Naive thymus-derived CD4-positive, alpha-beta T cell (primary cell): Measurements from ENCODE around the gene POLDIP3. TPM values are rescaled to one million over a fixed set of nuclear protein-coding genes. Genes with fewer than 3 reads are reported as not detected.

Experiments used
- ATAC-seq: fragments of 150-1000 bp; cut with Tn5 transposase; 2 replicates; pipeline ENCODE4 v1.10.0; 2021; ENCODE audit warnings: mild to moderate bottlenecking, moderate library complexity
- CTCF ChIA-PET: fragments of 350-600 bp; sonication (Branson Sonifier 250); formaldehyde crosslinking; loops from one replicate; lab custom pipeline; 2021; ENCODE audit warnings: antibody characterized with exemption; lab: Charles Lee
- POLR2A ChIA-PET: fragments of 350-600 bp; sonication (Branson Sonifier 250); formaldehyde crosslinking; loops from one replicate; lab custom pipeline; 2021; ENCODE audit warnings: antibody characterized with exemption, inconsistent platforms; lab: Charles Lee
- DNase-seq, 9 donors: peaks; one replicate each; pipeline versions ENCODE4 v3.0.0 to v3.0.0-alpha.2; 2020 to 2022; ENCODE audit warnings: mixed read lengths in 1 of 9
- H3K27ac ChIP-seq: one replicate; pipeline ENCODE4 v1.7.0; 2013; ENCODE audit warnings: mild to moderate bottlenecking, low read depth, low read length, moderate library complexity
- H3K27me3 ChIP-seq, 2 donors: one replicate each; pipeline ENCODE4 v1.7.0; 2013; ENCODE audit warnings: low read length in 2 of 2, mild to moderate bottlenecking in 2 of 2, moderate library complexity in 2 of 2; ENCODE audit not compliant: control insufficient read depth in 2 of 2, insufficient read depth in 2 of 2
- H3K36me3 ChIP-seq, 3 experiments: 1 replicate in 2 of 3; 2 replicates in 1 of 3; pipeline ENCODE4 v1.7.0; 2013; ENCODE audit warnings: low read length in 3 of 3, mild to moderate bottlenecking in 3 of 3, moderate library complexity in 1 of 3; ENCODE audit not compliant: insufficient read depth in 3 of 3, control insufficient read depth in 2 of 3
- H3K4me1 ChIP-seq, 2 donors: one replicate each; pipeline ENCODE4 v1.7.0; 2013; ENCODE audit warnings: low read length in 2 of 2, mild to moderate bottlenecking in 2 of 2, moderate library complexity in 1 of 2; ENCODE audit not compliant: control insufficient read depth in 2 of 2, insufficient read depth in 2 of 2
- H3K4me3 ChIP-seq: 2 replicates; pipeline ENCODE4 v1.7.0; 2013; ENCODE audit warnings: mild to moderate bottlenecking, low read length
- H3K9me3 ChIP-seq, 3 experiments: 1 replicate in 2 of 3; 2 replicates in 1 of 3; pipeline ENCODE4 v1.7.0; 2013; ENCODE audit warnings: low read length in 3 of 3; ENCODE audit not compliant: control insufficient read depth in 2 of 3
- H3K27ac Mint-ChIP-seq, 9 donors: one replicate each; pipeline ENCODE4 v1.8.0; 2020 to 2022; ENCODE audit warnings: mixed read lengths in 9 of 9, mild to moderate bottlenecking in 8 of 9, moderate library complexity in 5 of 9, inconsistent platforms in 2 of 9
- H3K27me3 Mint-ChIP-seq, 5 donors: one replicate each; pipeline ENCODE4 v1.8.0; 2021 to 2022; ENCODE audit warnings: mixed read lengths in 5 of 5, mild to moderate bottlenecking in 1 of 5
- H3K36me3 Mint-ChIP-seq, 5 donors: one replicate each; pipeline ENCODE4 v1.8.0; 2020 to 2022; ENCODE audit warnings: mixed read lengths in 5 of 5, mild to moderate bottlenecking in 3 of 5, inconsistent platforms in 1 of 5
- H3K4me1 Mint-ChIP-seq, 7 donors: one replicate each; pipeline ENCODE4 v1.8.0; 2020 to 2022; ENCODE audit warnings: mixed read lengths in 7 of 7, mild to moderate bottlenecking in 3 of 7, inconsistent platforms in 1 of 7
- H3K4me3 Mint-ChIP-seq, 10 donors: one replicate each; pipeline ENCODE4 v1.8.0; 2020 to 2022; ENCODE audit warnings: mild to moderate bottlenecking in 10 of 10, mixed read lengths in 10 of 10, moderate library complexity in 6 of 10, inconsistent platforms in 2 of 10
- H3K9me3 Mint-ChIP-seq, 11 donors: one replicate each; pipeline ENCODE4 v1.8.0; 2020 to 2022; ENCODE audit warnings: mixed read lengths in 11 of 11, mild to moderate bottlenecking in 4 of 11, inconsistent platforms in 1 of 11, moderate library complexity in 1 of 11
- intact Hi-C, 2 donors: fragments of 100-400 bp; cut with micrococcal nuclease; formaldehyde crosslinking; loops; one replicate each; pipeline ENCODE4 v1.15.1; 2023
- polyA plus RNA-seq, 2 donors: library from polyadenylated mRNA; unstranded; fragments of 300-500 nt; fragmentation: Illumina TruSeq; gene quantifications; one replicate each; pipeline ENCODE4 v1.2.3, GENCODE V29; 2021
- total RNA-seq, 6 experiments: library from RNA in 5 of 6; stranded (reverse) in 5 of 6; gene quantifications; 1 replicate in 5 of 6; 2 replicates in 1 of 6; pipeline ENCODE4 v1.2.3 and lab custom pipeline; 2021 to 2026

The POLDIP3 gene
- total and polyA plus RNA-seq, 7 experiments from 2014 or later, result 60.7 to 109 (median 75.2) TPM

GRCh38 chr22:42646569-42647525 lies 32.2 kb upstream of the POLDIP3 start:
- DNase-seq (peak in 1 of 9 donors; percentile 5), ATAC-seq (no peak)
- ChIA-PET CTCF (interaction anchor here (1.0 kb wide), 2 partner anchors 15 to 26 kb away, joined by 3 read pairs; no protein-coding TSS in a partner anchor), POLR2A (interaction anchor here (0.5 to 3.5 kb wide), 5 partner anchors 8 to 1390 kb away, joined by 3 to 19 read pairs (median 4); partner anchors contain the start of gene POLDIP3)
- H3K27me3 ChIP-seq, result no peaks in the 10 kb centered on the region
- Mint-ChIP-seq H3K4me1 (peaks cover 12 to 45% (median 34%) of the 10 kb centered on the region in 7 donors), H3K27ac (peak overlapping the region in 6 of 9 donors; percentile 8 to 99 (median 56)), H3K27me3 (no peaks in the 10 kb centered on the region), H3K9me3 (peaks cover 0 to 4% (median 0%) of the 10 kb centered on the region in 11 donors), H3K4me3 (peak overlapping the region in 8 of 10 donors; percentile 7 to 100 (median 97)), H3K36me3 (peaks cover 0 to 1% (median 0%) of the 10 kb centered on the region in 5 donors)
- H3K4me3 ChIP-seq, result no peak overlapping the region
- no peaks in the 10 kb centered on the region for H3K9me3 ChIP-seq
- peaks cover 0 to 4% (median 0%) of the 10 kb centered on the region in 3 experiments for H3K36me3 ChIP-seq
- H3K4me1 ChIP-seq, result peaks cover 11 to 16% of the 10 kb centered on the region in 2 donors
- H3K27ac ChIP-seq, result no peak overlapping the region
- intact Hi-C loops, result no loop called here

- H3K4me1 ChIP-seq, result peaks cover 11 to 16% of the 10 kb centered on the region in 2 donors
- H3K9me3 ChIP-seq, result no peaks in the 10 kb centered on the region
- H3K27me3 ChIP-seq, result no peaks in the 10 kb centered on the region
- Mint-ChIP-seq H3K9me3 (peaks cover 0 to 4% (median 0%) of the 10 kb centered on the region in 11 donors), H3K4me1 (peaks cover 12 to 45% (median 34%) of the 10 kb centered on the region in 7 donors), H3K36me3 (peaks cover 0 to 1% (median 0%) of the 10 kb centered on the region in 5 donors), H3K4me3 (peak overlapping the region in 2 of 10 donors; percentile 16 to 39), H3K27me3 (no peaks in the 10 kb centered on the region), H3K27ac (no peak overlapping the region)
- POLR2A ChIA-PET, result interaction anchor here (1.0 kb wide), 1 partner anchor 31 kb away, joined by 3 read pairs; the partner anchor contains the start of gene POLDIP3
- ATAC-seq, result no peak
- DNase-seq, result no peak
- no peak overlapping the region for H3K4me3 ChIP-seq
- H3K36me3 ChIP-seq, result peaks cover 0 to 4% (median 0%) of the 10 kb centered on the region in 3 experiments
- intact Hi-C loops, result no loop called here
- no peak overlapping the region for H3K27ac ChIP-seq
- CTCF ChIA-PET, result interaction anchor here (1.0 kb wide), 1 partner anchor 25 kb away, joined by 3 read pairs; no protein-coding TSS in a partner anchor
Measured at GRCh38 chr22:42645938-42646568, 31.4 kb upstream of the POLDIP3 start.

GRCh38 chr22:42645341-42645937 lies 30.8 kb upstream of the POLDIP3 start:
- no peak overlapping the region for H3K27ac ChIP-seq
- no peak for DNase-seq
- H3K9me3 ChIP-seq, result no peaks in the 10 kb centered on the region
- Mint-ChIP-seq H3K4me3 (peak overlapping the region in 4 of 10 donors; percentile 16 to 41 (median 27)), H3K27ac (peak overlapping the region in 1 of 9 donors; percentile 33), H3K9me3 (peaks cover 0 to 4% (median 0%) of the 10 kb centered on the region in 11 donors), H3K36me3 (peaks cover 0 to 1% (median 0%) of the 10 kb centered on the region in 5 donors), H3K27me3 (no peaks in the 10 kb centered on the region), H3K4me1 (peaks cover 12 to 45% (median 34%) of the 10 kb centered on the region in 7 donors)
- peaks cover 11 to 16% of the 10 kb centered on the region in 2 donors for H3K4me1 ChIP-seq
- CTCF ChIA-PET, result no interaction called here
- ATAC-seq, result no peak
- no peak overlapping the region for H3K4me3 ChIP-seq
- POLR2A ChIA-PET, result no interaction called here
- H3K27me3 ChIP-seq, result no peaks in the 10 kb centered on the region
- intact Hi-C loops, result no loop called here
- peaks cover 0 to 4% (median 0%) of the 10 kb centered on the region in 3 experiments for H3K36me3 ChIP-seq

GRCh38 chr22:42644422-42645340 lies 30.0 kb upstream of the POLDIP3 start:
- ChIA-PET POLR2A (no interaction called here), CTCF (no interaction called here)
- Mint-ChIP-seq H3K27ac (peak overlapping the region in 3 of 9 donors; percentile 16 to 54 (median 29)), H3K9me3 (peaks cover 0 to 4% (median 0%) of the 10 kb centered on the region in 11 donors), H3K36me3 (peaks cover 0 to 1% (median 0%) of the 10 kb centered on the region in 5 donors), H3K27me3 (no peaks in the 10 kb centered on the region), H3K4me1 (peaks cover 12 to 46% (median 34%) of the 10 kb centered on the region in 7 donors), H3K4me3 (peak overlapping the region in 5 of 10 donors; percentile 13 to 41 (median 24))
- H3K27me3 ChIP-seq, result no peaks in the 10 kb centered on the region
- no peak for ATAC-seq
- no peaks in the 10 kb centered on the region for H3K9me3 ChIP-seq
- H3K27ac ChIP-seq, result no peak overlapping the region
- H3K36me3 ChIP-seq, result peaks cover 0 to 4% (median 0%) of the 10 kb centered on the region in 3 experiments
- DNase-seq, result peak in 1 of 9 donors; percentile 5
- no peak overlapping the region for H3K4me3 ChIP-seq
- H3K4me1 ChIP-seq, result peaks cover 11 to 13% of the 10 kb centered on the region in 2 donors
- intact Hi-C loops, result no loop called here

- DNase-seq (no peak), ATAC-seq (no peak)
- Histone ChIP-seq H3K4me1 (peaks cover 11 to 13% of the 10 kb centered on the region in 2 donors), H3K27ac (no peak overlapping the region), H3K9me3 (no peaks in the 10 kb centered on the region), H3K4me3 (no peak overlapping the region), H3K27me3 (no peaks in the 10 kb centered on the region), H3K36me3 (peaks cover 0 to 3% (median 0%) of the 10 kb centered on the region in 3 experiments)
- CTCF ChIA-PET, result no interaction called here
- POLR2A ChIA-PET, result no interaction called here
- H3K27me3 Mint-ChIP-seq, result no peaks in the 10 kb centered on the region
- peaks cover 0 to 1% (median 0%) of the 10 kb centered on the region in 5 donors for H3K36me3 Mint-ChIP-seq
- H3K4me3 Mint-ChIP-seq, result peak overlapping the region in 1 of 10 donors; percentile 24
- peaks cover 0 to 4% (median 0%) of the 10 kb centered on the region in 11 donors for H3K9me3 Mint-ChIP-seq
- H3K27ac Mint-ChIP-seq, result peak overlapping the region in 3 of 9 donors; percentile 29 to 54 (median 36)
- intact Hi-C loops, result no loop called here
- H3K4me1 Mint-ChIP-seq, result peaks cover 12 to 45% (median 32%) of the 10 kb centered on the region in 7 donors
Measured at GRCh38 chr22:42643634-42644421, 29.1 kb upstream of the POLDIP3 start.
